AG04449 (cell line): ENCODE results near the gene HNF4A.

Source experiments
- CTCF ChIA-PET: fragments of 350-600 bp; formaldehyde crosslinking; extraction: SDS; loops from one replicate; lab custom pipeline; 2021; ENCODE audit warnings: antibody characterized with exemption; lab: Yijun Ruan, JAX
- POLR2A ChIA-PET: fragments of 400-600, 350-600 bp; formaldehyde crosslinking; extraction: SDS; loops from one replicate; lab custom pipeline; 2020; ENCODE audit warnings: antibody characterized with exemption, inconsistent platforms; lab: Yijun Ruan, JAX
- DNase-seq: peaks from one replicate; pipeline ENCODE4 v3.0.0-alpha.2; 2010; ENCODE audit warnings: low read depth, low spot score
- H3K4me3 ChIP-seq: 2 replicates; pipeline ENCODE4 v1.5.1; 2011; ENCODE audit warnings: low read depth, mild to moderate bottlenecking, control low read depth, low read length
- CTCF ChIP-seq: IDR thresholded peaks from one replicate; pipeline ENCODE4 v1.5.1; 2011; ENCODE audit warnings: mild to moderate bottlenecking, moderate library complexity, low read length, control low read depth, inconsistent platforms; ENCODE audit not compliant: insufficient read depth; ENCODE audit errors: missing control alignments

Gene HNF4A

GRCh38 chr20:44477151-44477550 lies 121.7 kb downstream of the HNF4A start:
- POLR2A ChIA-PET, result interaction anchor here (2.0 kb wide), 1 partner anchor 18 kb away, joined by 6 read pairs; no protein-coding TSS in a partner anchor
- CTCF ChIA-PET, result interaction anchor here (0.9 to 3.2 kb wide), 7 partner anchors 15 to 260 kb away, joined by 3 to 30 read pairs (median 6); partner anchors contain the start of gene FITM2
- no peak for TF ChIP-seq CTCF
- DNase-seq, result no peak
- no peak overlapping the region for H3K4me3 ChIP-seq

GRCh38 chr20:44478206-44478605 lies 122.7 kb downstream of the HNF4A start:
- CTCF ChIA-PET, result interaction anchor here (0.9 to 2.9 kb wide), 4 partner anchors 14 to 261 kb away, joined by 3 to 9 read pairs (median 6); no protein-coding TSS in a partner anchor
- POLR2A ChIA-PET, result no interaction called here
- H3K4me3 ChIP-seq, result no peak overlapping the region
- TF ChIP-seq CTCF, result no peak
- no peak for DNase-seq

GRCh38 chr20:44479643-44480042 lies 124.1 kb downstream of the HNF4A start:
- POLR2A ChIA-PET, result no interaction called here

GRCh38 chr20:44480097-44480496 lies 124.6 kb downstream of the HNF4A start:
- POLR2A ChIA-PET, result no interaction called here
- no peak overlapping the region for H3K4me3 ChIP-seq
- CTCF ChIA-PET, result interaction anchor here (0.6 to 1.7 kb wide), 4 partner anchors 9 to 267 kb away, joined by 3 to 4 read pairs (median 4); no protein-coding TSS in a partner anchor
- TF ChIP-seq CTCF, result no peak
- no peak for DNase-seq

More at GRCh38 chr20:44479643-44480042, 124.1 kb downstream of the HNF4A start:
- TF ChIP-seq CTCF, result no peak
- no peak for DNase-seq
- CTCF ChIA-PET, result interaction anchor here (1.2 to 1.7 kb wide), 3 partner anchors 8 to 264 kb away, joined by 3 to 4 read pairs (median 4); no protein-coding TSS in a partner anchor
- no peak overlapping the region for H3K4me3 ChIP-seq

GRCh38 chr20:44481719-44482416 lies 126.4 kb downstream of the HNF4A start:
- ChIA-PET CTCF (no interaction called here), POLR2A (no interaction called here)
- DNase-seq, result no peak
- H3K4me3 ChIP-seq, result no peak overlapping the region
- no peak for TF ChIP-seq CTCF

GRCh38 chr20:44483112-44483511 lies 127.6 kb downstream of the HNF4A start:
- H3K4me3 ChIP-seq, result no peak overlapping the region
- DNase-seq, result no peak
- ChIA-PET CTCF (interaction anchor here (0.9 to 1.4 kb wide), 2 partner anchors 127 to 201 kb away, joined by 3 to 5 read pairs; no protein-coding TSS in a partner anchor), POLR2A (no interaction called here)
- TF ChIP-seq CTCF, result no peak
